A673 (cell line): ENCODE data around the gene FCN2. TPM values are rescaled to one million over a fixed set of nuclear protein-coding genes. Genes with fewer than 3 reads are reported as not detected.

Experiments
- BruUV-seq: library from RNA; stranded (reverse); fragments of 400-500 nt; replicated peaks from 2 replicates; lab custom pipeline; 2021; lab: Mats Ljungman, UMichigan
- CTCF ChIA-PET: fragments of 300-600 bp; sonication (Branson Sonifier 250); formaldehyde crosslinking; loops from one replicate; lab custom pipeline; 2022; ENCODE audit warnings: antibody characterized with exemption; lab: Charles Lee
- POLR2A ChIA-PET: fragments of 300-600 bp; sonication (Branson Sonifier 250); formaldehyde crosslinking; loops from one replicate; lab custom pipeline; 2022; ENCODE audit warnings: antibody characterized with exemption; ENCODE audit not compliant: low non-redundant PET; lab: Charles Lee
- DNase-seq: peaks from one replicate; pipeline ENCODE4 v3.0.0-alpha.2; 2015; ENCODE audit warnings: low spot score
- H3K27ac ChIP-seq: fragments of 200-600 bp; sonication (generic); 2 replicates; pipeline ENCODE4 v1.5.1; 2016; ENCODE audit warnings: mixed run types, low read depth, mild to moderate bottlenecking, mixed read lengths, antibody characterized with exemption, low read length; ENCODE audit not compliant: poor library complexity, severe bottlenecking
- H3K27me3 ChIP-seq: fragments of 200-600 bp; sonication (generic); replicated peaks from 2 replicates; pipeline ENCODE4 v1.6.1; 2017; ENCODE audit warnings: mixed run types, low read depth, mild to moderate bottlenecking, mixed read lengths, antibody characterized with exemption, low read length; ENCODE audit not compliant: insufficient read depth, poor library complexity
- H3K36me3 ChIP-seq: fragments of 200-600 bp; sonication (generic); 2 replicates; pipeline ENCODE4 v1.6.1; 2016; ENCODE audit warnings: mixed run types, mild to moderate bottlenecking, mixed read lengths, antibody characterized with exemption, low read length; ENCODE audit not compliant: insufficient read depth, poor library complexity, severe bottlenecking
- H3K4me1 ChIP-seq: fragments of 200-600 bp; sonication (generic); 2 replicates; pipeline ENCODE4 v1.6.1; 2017; ENCODE audit warnings: mixed run types, mild to moderate bottlenecking, mixed read lengths, antibody characterized with exemption, low read length; ENCODE audit not compliant: insufficient read depth, poor library complexity, severe bottlenecking
- H3K4me3 ChIP-seq: fragments of 200-600 bp; sonication (generic); 2 replicates; pipeline ENCODE4 v1.5.1; 2016; ENCODE audit warnings: low read depth, mixed run types, mild to moderate bottlenecking, mixed read lengths, low read length; ENCODE audit not compliant: poor library complexity, severe bottlenecking
- H3K9me3 ChIP-seq: fragments of 200-600 bp; sonication (generic); 2 replicates; pipeline ENCODE4 v1.6.1; 2016; ENCODE audit warnings: mixed run types, low read depth, mild to moderate bottlenecking, mixed read lengths, antibody characterized with exemption, low read length; ENCODE audit not compliant: poor library complexity, severe bottlenecking
- CTCF ChIP-seq: fragments of 300-800, 200-600 bp; sonication (generic); conservative IDR thresholded peaks from 2 replicates; pipeline ENCODE4 v1.5.1; 2017; ENCODE audit warnings: low read depth, mild to moderate bottlenecking, antibody characterized with exemption, low read length, moderate library complexity, mixed read lengths
- EZH2 ChIP-seq: fragments of 200-600 bp; sonication (generic); IDR thresholded peaks from 2 replicates; pipeline ENCODE4 v1.6.1; 2017; ENCODE audit warnings: borderline replicate concordance, low read depth, mild to moderate bottlenecking, mixed read lengths, antibody characterized with exemption, low read length; ENCODE audit not compliant: poor library complexity, severe bottlenecking
- intact Hi-C: fragments of 100-400 bp; cut with micrococcal nuclease; formaldehyde crosslinking; loops from one replicate; pipeline ENCODE4 v1.10.0; 2022; ENCODE audit not compliant: unreplicated experiment
- total RNA-seq: library from RNA; stranded (reverse); gene quantifications from 2 replicates; pipeline ENCODE4 v1.2.3, GENCODE V29; 2021

FCN2 gene
- total RNA-seq, 1 experiment from 2014 or later: not detected

DNA sequence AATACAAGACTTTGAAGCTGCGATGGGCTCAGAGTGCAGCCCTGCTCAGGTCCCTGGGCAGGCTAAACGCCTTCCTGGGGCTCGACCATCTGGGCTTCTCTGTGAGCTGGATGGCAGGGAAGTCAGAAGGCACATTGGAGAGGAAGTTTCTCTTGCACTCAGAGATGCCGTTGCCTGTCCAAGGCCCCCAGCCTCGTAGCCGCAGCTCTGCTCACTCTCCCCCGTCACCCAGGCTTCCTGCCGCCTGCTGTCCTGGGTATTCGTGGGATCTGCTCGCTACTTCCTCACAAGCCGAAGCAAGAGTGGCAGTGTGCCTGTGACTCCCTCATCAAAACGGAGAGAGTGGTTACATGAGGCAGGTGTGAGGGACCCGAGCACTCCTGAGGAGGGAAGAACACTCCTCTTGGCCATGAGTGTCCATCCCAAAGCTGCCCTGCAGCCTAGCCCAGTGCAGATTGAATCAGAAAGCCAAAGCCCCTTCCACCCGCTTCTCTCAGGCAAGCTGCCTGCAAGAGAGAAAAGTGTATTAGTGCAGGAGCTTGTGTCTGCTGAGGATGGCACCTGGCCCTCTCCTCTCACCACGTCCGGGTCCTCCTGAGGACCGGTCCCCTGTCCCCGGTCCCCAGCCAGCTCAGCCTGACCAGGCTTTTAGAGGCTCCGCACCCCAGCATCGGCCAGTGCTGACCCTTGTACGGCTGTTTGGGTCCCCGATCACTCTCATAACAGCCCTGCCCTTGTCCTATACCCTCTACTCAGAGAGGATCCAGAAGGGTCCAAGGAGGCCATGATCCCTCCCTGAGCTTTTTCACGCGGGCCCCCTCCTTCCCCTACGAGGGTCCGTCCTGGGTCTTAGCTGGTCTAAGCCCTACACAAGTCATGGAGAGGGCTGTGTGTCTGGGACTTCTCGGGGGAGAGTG lies 7.3 kb downstream of the FCN2 start:
- no peaks in the 10 kb centered on the region for H3K27me3 ChIP-seq
- no peak for TF ChIP-seq EZH2
- no peak for TF ChIP-seq CTCF
- H3K9me3 ChIP-seq: no peaks in the 10 kb centered on the region
- no TSS peak for BruUV-seq
- ChIA-PET POLR2A (interaction anchor here (0.7 kb wide), 1 partner anchor 197 kb away, joined by 3 read pairs; no protein-coding TSS in a partner anchor), CTCF (no interaction called here)
- intact Hi-C loops: no loop called here
- H3K27ac ChIP-seq: no peak overlapping the region
- no peaks in the 10 kb centered on the region for H3K36me3 ChIP-seq
- H3K4me1 ChIP-seq: no peaks in the 10 kb centered on the region
- no peak for DNase-seq
- no peak overlapping the region for H3K4me3 ChIP-seq

DNA sequence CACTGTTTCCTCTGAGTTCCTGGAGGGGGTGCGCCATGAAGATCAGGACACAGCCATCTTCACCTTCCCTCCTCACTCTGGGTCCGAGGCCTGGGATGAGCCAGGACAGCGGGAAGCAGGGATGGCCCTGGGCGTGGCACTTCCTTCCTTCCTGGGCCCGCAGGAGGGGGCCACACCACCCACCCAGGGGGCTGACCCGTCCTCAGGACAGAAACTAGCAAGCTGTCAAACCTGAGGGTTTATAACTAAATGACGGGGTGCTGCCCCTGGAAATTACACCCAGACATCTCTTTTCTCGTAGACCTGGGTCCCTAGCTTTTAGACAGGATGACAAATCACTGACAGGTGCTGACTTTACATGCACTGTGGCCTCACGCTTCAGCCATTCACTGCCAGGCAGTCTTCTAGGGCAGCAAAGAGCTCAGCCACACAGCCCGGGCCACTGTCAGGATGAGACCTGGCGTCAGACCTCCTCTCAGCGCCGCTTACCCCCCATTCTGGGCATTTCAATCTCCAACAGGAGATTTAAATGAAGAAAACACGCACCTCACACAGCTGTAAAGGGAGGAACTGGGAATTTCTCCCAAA lies 8.1 kb downstream of the FCN2 start:
- ChIA-PET POLR2A (interaction anchor here (0.7 kb wide), 1 partner anchor 196 kb away, joined by 3 read pairs; no protein-coding TSS in a partner anchor), CTCF (no interaction called here)
- H3K27me3 ChIP-seq: no peaks in the 10 kb centered on the region
- BruUV-seq: no TSS peak
- intact Hi-C loops: no loop called here
- H3K36me3 ChIP-seq: no peaks in the 10 kb centered on the region
- H3K4me3 ChIP-seq: no peak overlapping the region
- no peak for DNase-seq
- no peaks in the 10 kb centered on the region for H3K9me3 ChIP-seq
- no peaks in the 10 kb centered on the region for H3K4me1 ChIP-seq
- H3K27ac ChIP-seq: no peak overlapping the region
- TF ChIP-seq CTCF: no peak
- TF ChIP-seq EZH2: no peak

GRCh38 chr9:134889386-134890154 lies 9.0 kb downstream of the FCN2 start:
- no peak for DNase-seq
- Histone ChIP-seq H3K4me3 (no peak overlapping the region), H3K9me3 (no peaks in the 10 kb centered on the region), H3K27ac (no peak overlapping the region), H3K4me1 (no peaks in the 10 kb centered on the region), H3K27me3 (no peaks in the 10 kb centered on the region), H3K36me3 (no peaks in the 10 kb centered on the region)
- POLR2A ChIA-PET: no interaction called here
- CTCF ChIA-PET: no interaction called here
- no TSS peak for BruUV-seq
- intact Hi-C loops: no loop called here
- no peak for TF ChIP-seq CTCF
